H1 (cell line): ENCODE data around the gene TSTD2. TPM values are rescaled to one million over a fixed set of nuclear protein-coding genes. Genes with fewer than 3 reads are reported as not detected.
A peak's percentile ranks its signal among the peaks of the same experiment; 100 is the strongest.

Experiments used
- CTCF ChIA-PET: fragments of 300-600 bp; sonication (Branson Sonifier 250); formaldehyde crosslinking; loops from one replicate; lab custom pipeline; 2021; ENCODE audit not compliant: partially characterized antibody; lab: Charles Lee
- POLR2A ChIA-PET: fragments of 300-600 bp; sonication (Branson Sonifier 250); formaldehyde crosslinking; loops from one replicate; lab custom pipeline; 2021; ENCODE audit warnings: inconsistent platforms; ENCODE audit not compliant: partially characterized antibody; lab: Charles Lee
- DNase-seq, 2 experiments: peaks; one replicate each; pipeline versions ENCODE4 v3.0.0 to v3.0.0-alpha.2; 2010 to 2022; ENCODE audit warnings: low spot score in 2 of 2, low read depth in 1 of 2, mixed read lengths in 1 of 2
- FAIRE-seq: peaks from 2 replicates; lab custom pipeline; 2011; peaks lifted over from hg19 to GRCh38; lab: Jason Lieb, UNC
- H2AFZ ChIP-seq: 2 replicates; pipeline ENCODE4 v1.8.1; 2012; ENCODE audit warnings: low read length, inconsistent platforms
- H2AK5ac ChIP-seq: 2 replicates; pipeline ENCODE4 v1.6.1; 2013; ENCODE audit warnings: low read depth, low read length
- H2BK120ac ChIP-seq: replicated peaks from 2 replicates; pipeline ENCODE3; 2013; ENCODE audit warnings: low read depth, low read length, inconsistent platforms
- H2BK12ac ChIP-seq: 2 replicates; pipeline ENCODE4 v1.6.1; 2013; ENCODE audit warnings: low read depth, low read length
- H2BK15ac ChIP-seq: 2 replicates; pipeline ENCODE4 v1.6.1; 2013; ENCODE audit warnings: low read length
- H2BK20ac ChIP-seq: 2 replicates; pipeline ENCODE4 v1.6.1; 2013; ENCODE audit warnings: low read length
- H2BK5ac ChIP-seq: 2 replicates; pipeline ENCODE4 v1.6.1; 2013; ENCODE audit warnings: low read depth, low read length
- H3K14ac ChIP-seq: 2 replicates; pipeline ENCODE4 v1.6.1; 2013; ENCODE audit warnings: inconsistent platforms; ENCODE audit not compliant: insufficient read length
- H3K18ac ChIP-seq: 2 replicates; pipeline ENCODE4 v1.6.1; 2013; ENCODE audit warnings: low read length; ENCODE audit errors: extremely low read depth
- H3K23ac ChIP-seq: 2 replicates; pipeline ENCODE4 v1.6.1; 2013; ENCODE audit warnings: inconsistent platforms; ENCODE audit not compliant: insufficient read length
- H3K23me2 ChIP-seq: 2 replicates; pipeline ENCODE4 v1.6.1; 2013; ENCODE audit warnings: low read depth, low read length
- H3K27ac ChIP-seq: 2 replicates; pipeline ENCODE4 v1.6.1; 2011; ENCODE audit warnings: low read depth, low read length, inconsistent platforms
- H3K27me3 ChIP-seq, 4 experiments: replicated peaks in 1 of 4; 1 replicate in 1 of 4; 2 replicates in 3 of 4; pipeline versions ENCODE4 v1.6.1 to v1.8.1; 2011 to 2013; ENCODE audit warnings: low read length in 3 of 4, mild to moderate bottlenecking in 3 of 4, inconsistent platforms in 2 of 4, mixed read lengths in 2 of 4, moderate library complexity in 1 of 4; ENCODE audit not compliant: control insufficient read depth in 3 of 4, insufficient read depth in 3 of 4; ENCODE audit errors: extremely low read depth in 1 of 4
- H3K36me3 ChIP-seq, 4 experiments: 2 replicates each; pipeline versions ENCODE4 v1.6.1 to v1.8.1; 2011 to 2013; ENCODE audit warnings: mild to moderate bottlenecking in 4 of 4, low read length in 3 of 4, moderate library complexity in 2 of 4, control low read depth in 1 of 4, inconsistent platforms in 1 of 4; ENCODE audit not compliant: insufficient read depth in 4 of 4, control insufficient read depth in 2 of 4
- H3K4ac ChIP-seq: replicated peaks from 2 replicates; pipeline ENCODE3; 2013; ENCODE audit warnings: low read length, low read depth, mixed read lengths, inconsistent platforms; ENCODE audit not compliant: insufficient read length
- H3K4me1 ChIP-seq, 4 experiments: replicated peaks in 1 of 4; 1 replicate in 1 of 4; 2 replicates in 3 of 4; pipeline versions ENCODE4 v1.6.1 to v1.8.1; 2011 to 2013; ENCODE audit warnings: low read length in 3 of 4, inconsistent platforms in 2 of 4, mixed read lengths in 1 of 4; ENCODE audit not compliant: insufficient read depth in 4 of 4, control insufficient read depth in 3 of 4
- H3K4me2 ChIP-seq, 2 experiments: 2 replicates each; pipeline versions ENCODE4 v1.6.1 to v1.8.1; 2011 to 2013; ENCODE audit warnings: low read depth in 2 of 2, low read length in 2 of 2, control low read depth in 1 of 2, inconsistent platforms in 1 of 2, mild to moderate bottlenecking in 1 of 2; ENCODE audit not compliant: insufficient read depth in 1 of 2
- H3K4me3 ChIP-seq, 4 experiments: fragments of 200-600, 300-600 bp in 1 of 4; sonication (generic), shearing (Covaris generic), sonication (Bioruptor Twin) in 1 of 4; 2 replicates each; pipeline versions ENCODE4 v1.5.1 to v1.8.1; 2011 to 2016; ENCODE audit warnings: low read length in 4 of 4, low read depth in 3 of 4, control low read depth in 2 of 4, inconsistent platforms in 2 of 4, mild to moderate bottlenecking in 2 of 4, mixed read lengths in 1 of 4, moderate library complexity in 1 of 4; ENCODE audit not compliant: insufficient read depth in 2 of 4; ENCODE audit errors: extremely low read depth in 1 of 4
- H3K56ac ChIP-seq: replicated peaks from 2 replicates; pipeline ENCODE3; 2013; ENCODE audit warnings: low read depth, mild to moderate bottlenecking, mixed read lengths, low read length, inconsistent platforms; ENCODE audit not compliant: insufficient read length
- H3K79me1 ChIP-seq: 2 replicates; pipeline ENCODE4 v1.6.1; 2013; ENCODE audit warnings: low read depth, low read length, control low read depth
- H3K79me2 ChIP-seq, 2 experiments: 2 replicates each; pipeline versions ENCODE4 v1.6.1 to v1.8.1; 2012 to 2013; ENCODE audit warnings: low read length in 2 of 2, mild to moderate bottlenecking in 2 of 2, inconsistent platforms in 1 of 2; ENCODE audit not compliant: insufficient read depth in 2 of 2, control insufficient read depth in 1 of 2
- H3K9ac ChIP-seq, 4 experiments: replicated peaks in 1 of 4; 1 replicate in 1 of 4; 2 replicates in 3 of 4; pipeline versions ENCODE4 v1.6.1 to v1.8.1; 2011 to 2013; ENCODE audit warnings: low read depth in 3 of 4, low read length in 3 of 4, control low read depth in 2 of 4, mild to moderate bottlenecking in 2 of 4, moderate library complexity in 2 of 4, inconsistent platforms in 1 of 4; ENCODE audit errors: extremely low read depth in 1 of 4
- H3K9me3 ChIP-seq, 2 experiments: 2 replicates each; pipeline versions ENCODE4 v1.6.1 to v1.8.1; 2012 to 2013; ENCODE audit warnings: mild to moderate bottlenecking in 2 of 2, moderate library complexity in 2 of 2, control low read depth in 1 of 2, inconsistent platforms in 1 of 2, low read depth in 1 of 2, low read length in 1 of 2, mixed read lengths in 1 of 2; ENCODE audit not compliant: insufficient read depth in 2 of 2
- H4K20me1 ChIP-seq, 2 experiments: replicated peaks in 1 of 2; 2 replicates each; pipeline versions ENCODE3 to v1.8.1; 2011 to 2013; ENCODE audit warnings: inconsistent platforms in 2 of 2, low read length in 2 of 2, mild to moderate bottlenecking in 1 of 2; ENCODE audit not compliant: insufficient read depth in 2 of 2, control insufficient read depth in 1 of 2
- H4K5ac ChIP-seq: 2 replicates; pipeline ENCODE4 v1.6.1; 2013; ENCODE audit warnings: low read length, low read depth, mixed read lengths, inconsistent platforms; ENCODE audit not compliant: insufficient read length
- H4K8ac ChIP-seq: 2 replicates; pipeline ENCODE4 v1.8.0; 2013; ENCODE audit warnings: mild to moderate bottlenecking, moderate library complexity, low read length, inconsistent platforms; ENCODE audit not compliant: insufficient read depth; ENCODE audit errors: extremely low read depth
- H4K91ac ChIP-seq: replicated peaks from 2 replicates; pipeline ENCODE3; 2013; ENCODE audit warnings: low read length, mixed read lengths, inconsistent platforms; ENCODE audit not compliant: insufficient read length
- CBX8 ChIP-seq: fragments of 300-800, 300-1000 bp; sonication (generic); IDR thresholded peaks from 2 replicates; pipeline ENCODE4 v1.7.1; 2016; ENCODE audit warnings: low read depth, low read length, borderline replicate concordance
- CTCF ChIP-seq, 3 experiments: IDR thresholded peaks; 1 replicate in 2 of 3; 2 replicates in 1 of 3; pipeline versions ENCODE4 v1.5.1 to v1.6.1; 2011; ENCODE audit warnings: low read length in 3 of 3, mild to moderate bottlenecking in 3 of 3, inconsistent platforms in 2 of 3, low read depth in 1 of 3, moderate library complexity in 1 of 3; ENCODE audit not compliant: insufficient read depth in 1 of 3; ENCODE audit errors: control extremely low read depth in 1 of 3
- polyA plus RNA-seq, 7 experiments: library from polyadenylated mRNA; depleted of rRNA in 3 of 7; stranded (reverse) in 5 of 7; unstranded in 2 of 7; fragments of >200 nt in 5 of 7; fragments of 200-250 nt in 2 of 7; gene quantifications; 1 replicate in 5 of 7; 2 replicates in 1 of 7; 4 replicates in 1 of 7; pipeline versions ENCODE4 v1.2.1 to v1.2.3, GENCODE V29; 2011 to 2013; ENCODE audit warnings: missing spikeins in 2 of 7, mixed read lengths in 2 of 7
- total RNA-seq: library from RNA; stranded (reverse); fragmentation: NEBNext Ultra II Directional; extraction: Animal tissue kit (Norgen Biotek cat#: 25700); gene quantifications from 2 replicates; pipeline ENCODE4 v1.2.1, GENCODE V29; 2021

TSTD2 gene
- total and polyA plus RNA-seq, 2 of the 8 experiments (the other 6 are each of a cell fraction or from before 2014, with no cell fraction given): 16.1 to 17.5 TPM

- H3K23ac ChIP-seq: no peak overlapping the region
- H3K79me1 ChIP-seq: peaks cover 8% of the 10 kb centered on the region; the same call in 1 of the 2 replicates
- no peaks in the 10 kb centered on the region for H3K27me3 ChIP-seq
- no peak overlapping the region for H2AK5ac ChIP-seq
- no peak overlapping the region for H3K14ac ChIP-seq
- H2BK120ac ChIP-seq: no peak overlapping the region
- ChIA-PET CTCF (interaction anchor here (0.6 to 4.0 kb wide), 7 partner anchors 14 to 414 kb away, joined by 3 to 28 read pairs (median 4); no protein-coding TSS in a partner anchor), POLR2A (interaction anchor here (1.4 to 2.2 kb wide), 2 partner anchors 10 to 13 kb away, joined by 3 to 6 read pairs; no protein-coding TSS in a partner anchor)
- H3K56ac ChIP-seq: no peak overlapping the region
- no peak overlapping the region for H3K18ac ChIP-seq
- no peak overlapping the region for H2BK15ac ChIP-seq
- H2BK20ac ChIP-seq: no peak overlapping the region
- H3K4me3 ChIP-seq: no peak overlapping the region
- H3K36me3 ChIP-seq: peaks cover 0 to 22% (median 11%) of the 10 kb centered on the region in 4 experiments; a peak in 7 of 8 replicates
- H3K4me2 ChIP-seq: peak overlapping the region in 1 of 2 experiments; percentile 29; a peak in 1 of 4 replicates
- no peak overlapping the region for H2BK12ac ChIP-seq
- H4K91ac ChIP-seq: no peak overlapping the region
- no peak for DNase-seq
- no peak overlapping the region for H2AFZ ChIP-seq
- no peak for FAIRE-seq
- no peak overlapping the region for H3K4ac ChIP-seq
- H3K4me1 ChIP-seq: peaks cover 0 to 11% (median 4%) of the 10 kb centered on the region in 4 experiments; a peak in 3 of 7 replicates
- no peak overlapping the region for H2BK5ac ChIP-seq
- no peak overlapping the region for H3K9ac ChIP-seq
- peaks cover 2% of the 10 kb centered on the region; the same call in 1 of the 2 replicates for H3K23me2 ChIP-seq
- H4K8ac ChIP-seq: no peak overlapping the region
- TF ChIP-seq CBX8: no peak
- TF ChIP-seq CTCF (IDR thresholded peaks at IDR 0.05; ENCODE audit: control extremely low read depth in 1 of 3, insufficient read depth in 1 of 3, low read depth in 1 of 3, low read length in 3 of 3): peak in 1 of 3 experiments; percentile 13; a peak in 1 of 4 replicates
- H3K27ac ChIP-seq: no peak overlapping the region
- H3K9me3 ChIP-seq: no peaks in the 10 kb centered on the region
- H4K5ac ChIP-seq: no peak overlapping the region
- H4K20me1 ChIP-seq: peaks cover 3 to 5% of the 10 kb centered on the region in 2 experiments
- H3K79me2 ChIP-seq: peaks cover 9 to 56% of the 10 kb centered on the region in 2 experiments
Observed at GRCh38 chr9:97629156-97629555, 4.0 kb downstream of the TSTD2 start.
